ENCODE data around the gene OSBP2. TPM values are rescaled to one million over a fixed set of nuclear protein-coding genes. Genes with fewer than 3 reads are reported as not detected.

The OSBP2 gene
- polyA plus RNA-seq, 1 donor from 2014 or later: 0.93 TPM

DNA sequence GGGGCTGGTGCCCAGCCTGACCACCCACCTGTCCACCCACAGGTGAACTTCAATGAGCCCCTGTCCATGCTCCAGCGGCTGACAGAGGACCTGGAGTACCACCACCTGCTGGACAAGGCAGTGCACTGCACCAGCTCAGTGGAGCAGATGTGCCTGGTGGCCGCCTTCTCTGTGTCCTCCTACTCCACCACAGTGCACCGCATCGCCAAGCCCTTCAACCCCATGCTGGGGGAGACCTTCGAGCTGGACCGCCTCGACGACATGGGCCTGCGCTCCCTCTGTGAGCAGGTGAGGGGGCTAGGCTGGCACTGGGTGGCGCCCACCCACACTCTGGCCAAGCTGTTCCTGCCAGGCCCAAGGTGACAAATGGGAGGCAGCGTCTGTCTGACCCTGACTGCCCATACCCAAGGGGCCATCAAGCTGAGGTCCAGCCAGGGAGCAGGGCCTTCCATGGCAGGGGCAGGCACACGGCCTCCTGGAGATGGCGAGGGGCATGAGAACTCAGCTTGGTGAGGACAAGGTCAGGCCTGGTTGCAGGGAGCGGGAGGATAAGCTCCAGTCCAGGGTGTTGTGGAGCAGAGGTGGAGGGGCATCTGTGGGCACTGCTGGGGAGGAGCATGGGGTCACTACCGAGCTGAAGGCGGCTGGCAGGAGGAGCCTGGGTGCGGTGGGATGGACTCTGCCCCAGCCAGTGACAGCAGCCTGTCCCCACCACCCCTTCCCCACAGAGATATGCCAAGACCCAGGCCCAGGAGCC lies 196.2 kb downstream of the OSBP2 start:
- H3K27me3 Mint-ChIP-seq: no peaks in the 10 kb centered on the region
- no peaks in the 10 kb centered on the region for H3K9me3 Mint-ChIP-seq
- H3K27ac Mint-ChIP-seq: no peak overlapping the region
- H3K4me3 Mint-ChIP-seq: no peak overlapping the region
- H3K36me3 Mint-ChIP-seq: peaks cover 7% of the 10 kb centered on the region
- H3K4me1 Mint-ChIP-seq: no peaks in the 10 kb centered on the region

DNA sequence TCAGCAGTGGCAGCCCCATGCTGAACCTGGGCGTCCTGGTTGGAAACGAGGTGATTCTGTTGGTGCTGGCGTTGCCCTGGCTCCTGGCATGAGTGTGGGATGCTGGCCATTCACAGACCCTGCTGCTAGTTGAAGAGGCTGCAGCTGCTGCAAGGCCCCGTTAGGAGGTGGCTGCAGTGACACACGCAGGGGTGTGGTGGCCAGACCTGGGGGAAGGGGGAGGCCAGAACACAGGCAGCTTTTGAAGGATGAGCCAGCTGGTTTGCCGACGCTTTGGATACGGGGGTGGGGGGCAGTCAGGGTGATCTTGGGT lies 196.7 kb downstream of the OSBP2 start:
- no peaks in the 10 kb centered on the region for H3K4me1 Mint-ChIP-seq
- H3K9me3 Mint-ChIP-seq: no peaks in the 10 kb centered on the region
- H3K4me3 Mint-ChIP-seq: no peak overlapping the region
- no peak overlapping the region for H3K27ac Mint-ChIP-seq
- no peaks in the 10 kb centered on the region for H3K27me3 Mint-ChIP-seq
- peaks cover 7% of the 10 kb centered on the region for H3K36me3 Mint-ChIP-seq

DNA sequence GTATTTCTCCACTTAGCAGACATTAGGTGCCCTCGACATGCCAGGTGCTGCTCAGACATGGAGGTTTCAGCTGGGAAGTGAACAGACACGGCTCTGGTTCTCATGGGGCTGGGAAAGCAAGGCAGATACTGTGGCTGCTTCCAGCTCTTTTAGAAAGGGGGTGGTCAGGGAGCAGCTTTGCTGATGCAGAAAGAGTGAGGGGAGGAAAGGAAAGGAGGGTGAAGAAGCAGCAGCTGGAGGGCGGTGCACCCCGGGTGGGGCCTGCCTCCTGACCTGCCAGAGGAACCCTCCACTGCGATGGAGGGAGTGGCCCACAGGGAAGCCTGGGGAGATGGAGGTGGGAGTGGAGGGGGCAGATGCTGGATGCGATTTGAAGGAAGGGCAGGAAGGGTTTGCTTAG lies 197.1 kb downstream of the OSBP2 start:
- Mint-ChIP-seq H3K27ac (peak overlapping the region in 1 of 3 donors; percentile 31), H3K4me3 (no peak overlapping the region), H3K9me3 (no peaks in the 10 kb centered on the region), H3K27me3 (no peaks in the 10 kb centered on the region), H3K4me1 (no peaks in the 10 kb centered on the region), H3K36me3 (peaks cover 7% of the 10 kb centered on the region)

DNA sequence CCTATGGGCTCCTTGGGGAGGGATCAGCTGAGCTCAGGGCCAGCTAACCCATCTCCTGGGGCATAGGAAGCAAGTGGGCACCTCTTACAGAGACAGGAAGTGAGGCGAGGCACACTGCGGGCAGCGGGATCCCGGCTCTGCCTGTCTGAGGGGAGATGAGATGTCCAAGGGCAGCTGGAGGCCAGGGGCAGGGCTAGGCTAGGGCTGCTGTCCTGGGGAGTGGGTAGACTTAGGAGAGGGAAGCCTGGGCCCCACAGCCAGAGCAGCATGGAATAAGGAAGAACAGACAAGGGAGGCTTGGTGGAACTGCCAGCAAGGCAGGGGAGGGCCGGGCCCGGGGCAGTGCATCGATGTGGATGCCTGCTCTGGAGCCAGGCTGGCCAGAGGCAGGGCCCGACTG lies 197.6 kb downstream of the OSBP2 start:
- no peaks in the 10 kb centered on the region for H3K4me1 Mint-ChIP-seq
- no peaks in the 10 kb centered on the region for H3K9me3 Mint-ChIP-seq
- H3K36me3 Mint-ChIP-seq: peaks cover 7% of the 10 kb centered on the region
- H3K27ac Mint-ChIP-seq: no peak overlapping the region
- H3K4me3 Mint-ChIP-seq: no peak overlapping the region
- no peaks in the 10 kb centered on the region for H3K27me3 Mint-ChIP-seq

DNA sequence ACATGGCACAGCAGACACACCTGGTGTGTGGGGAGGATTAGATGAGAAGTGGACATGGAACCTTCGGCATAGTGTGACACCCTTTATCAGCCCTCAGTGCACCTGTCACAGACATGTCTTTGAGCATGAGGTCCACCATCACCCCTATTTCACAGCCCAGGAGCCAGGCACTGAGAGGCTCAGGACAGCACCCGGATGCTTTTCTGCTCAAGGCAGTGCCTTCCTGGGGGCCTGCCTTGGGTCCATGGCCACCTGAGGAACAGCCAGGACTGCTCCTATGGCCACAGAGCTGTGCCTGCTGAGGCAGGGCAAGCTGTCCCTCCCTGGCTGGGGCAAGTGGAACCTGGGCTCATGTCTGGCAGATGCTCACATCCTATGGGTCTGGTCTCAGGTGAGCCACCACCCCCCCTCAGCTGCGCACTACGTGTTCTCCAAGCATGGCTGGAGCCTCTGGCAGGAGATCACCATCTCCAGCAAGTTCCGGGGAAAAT lies 198.1 kb downstream of the OSBP2 start:
- Mint-ChIP-seq H3K9me3 (no peaks in the 10 kb centered on the region), H3K4me3 (no peak overlapping the region)

DNA sequence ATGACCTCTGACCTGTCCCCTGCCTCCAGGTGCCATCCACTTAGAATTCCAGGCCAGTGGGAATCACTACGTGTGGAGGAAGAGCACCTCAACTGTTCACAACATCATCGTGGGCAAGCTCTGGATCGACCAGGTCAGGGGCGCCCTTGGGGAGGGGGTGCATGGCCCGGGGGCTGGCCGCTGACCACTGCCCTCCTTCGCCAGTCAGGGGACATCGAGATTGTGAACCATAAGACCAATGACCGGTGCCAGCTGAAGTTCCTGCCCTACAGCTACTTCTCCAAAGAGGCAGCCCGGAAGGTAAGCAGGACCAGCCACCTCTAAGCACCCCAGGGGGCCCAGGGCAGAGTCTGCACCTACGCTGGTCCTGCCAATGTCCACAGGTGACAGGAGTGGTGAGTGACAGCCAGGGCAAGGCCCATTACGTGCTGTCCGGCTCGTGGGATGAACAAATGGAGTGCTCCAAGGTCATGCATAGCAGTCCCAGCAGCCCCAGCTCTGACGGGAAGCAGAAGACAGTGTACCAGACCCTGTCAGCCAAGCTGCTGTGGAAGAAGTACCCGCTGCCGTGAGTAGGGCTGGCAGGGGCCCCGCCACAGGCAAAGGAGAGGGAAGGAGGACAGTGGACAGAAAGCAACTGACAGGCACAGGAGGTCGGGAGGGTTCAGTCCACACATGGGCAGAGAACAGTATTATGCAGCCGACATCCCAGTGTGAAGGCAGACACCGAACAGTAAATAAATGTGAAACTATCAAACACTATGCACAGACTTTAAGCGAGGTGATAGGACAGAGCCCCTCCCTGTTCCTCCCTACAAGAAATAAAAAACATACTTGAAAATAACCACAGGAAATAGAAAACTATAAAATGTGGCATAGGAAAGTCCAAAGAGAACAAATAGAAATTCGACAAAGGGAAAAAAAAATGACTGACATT lies 199.0 kb downstream of the OSBP2 start:
- Mint-ChIP-seq H3K9me3 (peaks cover 0 to 4% (median 1%) of the 10 kb centered on the region in 3 donors), H3K27ac (no peak overlapping the region), H3K36me3 (peaks cover 7% of the 10 kb centered on the region), H3K4me1 (no peaks in the 10 kb centered on the region), H3K27me3 (no peaks in the 10 kb centered on the region), H3K4me3 (no peak overlapping the region)

More for the DNA sequence above, 198.1 kb downstream of the OSBP2 start:
- no peaks in the 10 kb centered on the region for H3K27me3 Mint-ChIP-seq
- H3K27ac Mint-ChIP-seq: no peak overlapping the region
- peaks cover 7% of the 10 kb centered on the region for H3K36me3 Mint-ChIP-seq
- no peaks in the 10 kb centered on the region for H3K4me1 Mint-ChIP-seq

DNA sequence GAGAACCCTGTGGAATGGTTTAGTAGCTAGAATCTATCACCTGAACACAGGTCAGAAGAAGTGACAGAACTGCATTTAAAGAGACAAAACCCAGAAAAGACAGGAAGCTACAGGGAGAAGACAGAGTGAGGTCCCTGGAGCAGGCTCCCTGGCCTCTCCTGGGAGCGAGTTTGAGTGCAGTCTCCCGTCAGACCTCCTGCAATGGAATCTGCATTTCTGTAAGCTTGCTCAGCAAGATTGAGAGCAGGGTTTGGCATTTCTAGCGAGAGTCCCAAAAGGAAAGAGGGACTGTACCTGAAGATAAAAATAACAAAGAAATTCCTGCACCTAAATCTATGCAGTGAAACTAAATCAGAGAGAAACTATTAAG lies 199.7 kb downstream of the OSBP2 start:
- Mint-ChIP-seq H3K36me3 (peaks cover 9% of the 10 kb centered on the region), H3K9me3 (peaks cover 0 to 4% (median 1%) of the 10 kb centered on the region in 3 donors), H3K27ac (no peak overlapping the region), H3K4me3 (no peak overlapping the region), H3K27me3 (no peaks in the 10 kb centered on the region), H3K4me1 (no peaks in the 10 kb centered on the region)

DNA sequence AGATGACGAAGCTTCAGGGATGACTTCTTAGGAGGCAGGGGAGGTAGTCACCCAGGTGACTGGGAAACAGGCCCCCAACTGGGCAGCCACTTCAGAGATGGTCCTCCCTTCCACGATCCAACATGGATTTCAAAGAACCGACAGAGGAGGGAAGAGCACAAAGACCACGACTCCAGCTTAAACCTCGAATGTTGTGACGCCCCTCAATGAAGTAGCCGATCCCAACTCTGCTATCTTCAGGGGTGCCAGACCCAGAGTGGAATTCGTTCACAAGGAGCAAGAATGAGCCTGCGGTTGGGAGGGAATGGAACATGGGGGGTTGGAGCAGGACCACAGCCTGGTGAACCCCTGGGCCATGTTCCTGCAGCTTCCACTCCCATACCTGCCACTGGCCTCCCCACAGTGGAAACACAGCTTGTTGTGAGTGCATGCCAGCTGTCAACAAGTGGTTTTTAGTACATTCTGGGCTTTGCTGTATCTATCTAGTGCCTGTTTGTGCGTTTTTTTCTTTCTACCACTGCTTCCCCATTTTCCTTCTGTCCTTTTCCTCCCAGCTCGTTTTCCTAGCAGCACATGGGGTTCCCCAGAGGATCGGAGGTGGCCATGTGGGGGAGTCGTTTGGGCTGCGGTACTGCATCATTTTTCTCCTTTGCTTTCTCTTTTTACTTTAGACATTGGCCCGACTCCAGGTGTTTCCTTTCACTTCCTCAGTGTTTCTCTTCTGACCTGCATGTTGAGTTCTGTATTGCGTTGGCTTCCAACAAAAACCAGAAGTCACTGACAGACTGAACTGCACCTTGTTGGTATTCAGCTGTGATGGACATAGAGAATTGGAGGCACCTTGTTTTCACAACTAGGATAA lies 208.1 kb downstream of the OSBP2 start:
- peaks cover 6 to 11% (median 10%) of the 10 kb centered on the region in 3 donors for H3K4me1 Mint-ChIP-seq
- no peaks in the 10 kb centered on the region for H3K27me3 Mint-ChIP-seq
- H3K9me3 Mint-ChIP-seq: peaks cover 0 to 4% (median 1%) of the 10 kb centered on the region in 3 donors
- H3K27ac Mint-ChIP-seq: peak overlapping the region in 2 of 3 donors; percentile 54 to 82
- peaks cover 3% of the 10 kb centered on the region for H3K36me3 Mint-ChIP-seq
- H3K4me3 Mint-ChIP-seq: peak overlapping the region in 2 of 4 donors; percentile 70 to 91

DNA sequence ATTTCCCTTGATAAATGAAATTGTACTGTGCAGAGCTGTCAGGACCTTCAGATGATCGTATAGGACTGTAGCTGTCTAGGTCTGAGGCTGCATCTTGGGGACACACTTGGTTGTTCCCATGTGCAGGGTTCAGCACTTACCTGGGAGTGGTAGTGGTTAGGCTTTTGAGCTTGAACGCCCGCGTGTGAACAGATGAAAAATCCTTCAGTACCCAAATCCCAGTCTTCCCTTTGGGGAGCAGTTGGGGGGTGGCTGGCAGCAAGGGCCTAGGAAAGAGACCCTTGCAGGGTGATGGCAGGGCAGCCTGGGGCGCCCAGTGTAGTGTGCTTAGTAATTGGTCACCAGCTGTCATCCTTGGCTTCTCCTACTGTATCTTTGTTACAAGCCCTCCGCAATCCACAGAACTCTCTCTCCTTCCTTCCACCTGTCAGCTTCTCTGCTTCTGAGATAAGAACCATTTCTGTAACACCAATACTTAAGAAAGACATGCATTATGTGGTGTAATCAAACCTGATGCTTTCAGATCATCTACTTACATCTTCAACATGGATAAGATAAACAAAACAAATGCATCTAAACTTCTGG lies 209.3 kb downstream of the OSBP2 start:
- Mint-ChIP-seq H3K36me3 (peaks cover 3% of the 10 kb centered on the region), H3K27me3 (no peaks in the 10 kb centered on the region), H3K9me3 (no peaks in the 10 kb centered on the region), H3K4me3 (peak overlapping the region in 1 of 4 donors; percentile 31), H3K4me1 (peaks cover 6 to 11% (median 10%) of the 10 kb centered on the region in 3 donors), H3K27ac (peak overlapping the region in 2 of 3 donors; percentile 29 to 82)

DNA sequence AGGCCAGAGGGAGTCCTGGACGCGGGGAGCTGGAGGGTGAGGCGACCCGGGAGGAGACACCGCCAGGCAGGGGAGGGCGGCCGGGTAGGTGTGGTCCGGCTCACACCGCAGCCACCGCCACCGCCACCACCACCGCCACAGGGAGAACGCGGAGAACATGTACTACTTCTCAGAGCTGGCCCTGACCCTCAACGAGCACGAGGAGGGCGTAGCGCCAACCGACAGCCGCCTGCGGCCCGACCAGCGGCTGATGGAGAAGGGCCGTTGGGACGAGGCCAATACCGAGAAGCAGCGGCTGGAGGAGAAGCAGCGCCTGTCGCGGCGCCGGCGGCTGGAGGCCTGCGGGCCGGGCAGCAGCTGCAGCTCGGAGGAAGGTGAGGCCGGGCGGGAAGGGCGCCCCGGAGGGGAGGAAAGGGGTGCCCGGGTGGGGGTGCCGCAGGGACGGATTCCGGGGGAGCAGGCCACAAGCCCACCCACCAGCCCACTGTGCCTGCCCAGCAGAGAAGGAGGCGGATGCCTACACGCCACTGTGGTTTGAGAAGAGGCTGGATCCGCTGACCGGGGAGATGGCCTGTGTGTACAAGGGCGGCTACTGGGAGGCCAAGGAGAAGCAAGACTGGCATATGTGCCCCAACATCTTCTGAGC lies 211.1 kb downstream of the OSBP2 start:
- Mint-ChIP-seq H3K36me3 (peaks cover 4% of the 10 kb centered on the region), H3K27me3 (no peaks in the 10 kb centered on the region), H3K4me3 (no peak overlapping the region), H3K9me3 (no peaks in the 10 kb centered on the region), H3K27ac (no peak overlapping the region), H3K4me1 (peaks cover 6 to 11% (median 10%) of the 10 kb centered on the region in 3 donors)

DNA sequence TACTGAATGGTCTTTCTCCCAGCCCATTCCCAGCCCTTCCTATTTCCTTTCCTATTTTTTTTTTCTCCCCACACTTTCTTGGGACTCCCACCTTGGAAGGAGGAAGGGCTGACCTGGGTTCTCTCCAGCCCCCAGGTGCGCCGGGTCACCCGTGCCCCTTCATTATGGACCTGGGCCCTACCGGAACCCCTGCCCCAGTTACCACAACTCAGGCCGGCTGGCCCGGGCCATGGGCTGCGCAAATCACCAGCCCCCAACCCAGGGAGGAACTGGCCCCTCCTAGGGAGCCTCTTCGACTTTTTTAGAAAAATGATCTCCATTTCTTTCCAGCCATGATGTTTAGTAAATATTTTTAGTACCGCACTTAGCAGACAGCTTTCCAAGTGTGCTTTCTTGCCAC lies 211.7 kb downstream of the OSBP2 start:
- no peak overlapping the region for H3K4me3 Mint-ChIP-seq
- no peaks in the 10 kb centered on the region for H3K9me3 Mint-ChIP-seq
- H3K4me1 Mint-ChIP-seq: peaks cover 6 to 11% (median 10%) of the 10 kb centered on the region in 3 donors
- H3K27me3 Mint-ChIP-seq: no peaks in the 10 kb centered on the region
- H3K36me3 Mint-ChIP-seq: peaks cover 4% of the 10 kb centered on the region
- H3K27ac Mint-ChIP-seq: peak overlapping the region in 1 of 3 donors; percentile 47

DNA sequence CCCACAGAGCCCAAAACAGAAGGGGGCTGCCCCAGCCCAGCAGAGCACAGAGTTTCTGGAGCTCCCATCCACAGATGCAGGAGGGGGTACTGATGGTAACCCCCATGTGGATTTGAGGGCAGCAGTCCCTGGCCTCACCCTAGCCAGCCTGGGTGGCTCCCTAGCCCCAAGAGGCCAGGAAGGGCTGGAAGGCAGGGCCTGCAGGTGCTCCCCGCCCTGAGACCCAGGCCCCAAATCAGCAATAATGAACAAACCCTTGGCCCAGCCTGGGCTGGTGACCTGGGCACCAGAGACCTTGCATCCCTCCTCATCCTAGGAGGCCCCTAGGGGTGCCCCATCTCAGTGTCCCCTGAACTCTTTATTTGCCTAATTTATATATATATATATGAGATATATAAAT lies 212.3 kb downstream of the OSBP2 start:
- Mint-ChIP-seq H3K9me3 (no peaks in the 10 kb centered on the region), H3K4me3 (no peak overlapping the region), H3K27me3 (no peaks in the 10 kb centered on the region), H3K4me1 (peaks cover 6 to 11% (median 10%) of the 10 kb centered on the region in 3 donors), H3K36me3 (peaks cover 4% of the 10 kb centered on the region), H3K27ac (peak overlapping the region in 1 of 3 donors; percentile 47)

DNA sequence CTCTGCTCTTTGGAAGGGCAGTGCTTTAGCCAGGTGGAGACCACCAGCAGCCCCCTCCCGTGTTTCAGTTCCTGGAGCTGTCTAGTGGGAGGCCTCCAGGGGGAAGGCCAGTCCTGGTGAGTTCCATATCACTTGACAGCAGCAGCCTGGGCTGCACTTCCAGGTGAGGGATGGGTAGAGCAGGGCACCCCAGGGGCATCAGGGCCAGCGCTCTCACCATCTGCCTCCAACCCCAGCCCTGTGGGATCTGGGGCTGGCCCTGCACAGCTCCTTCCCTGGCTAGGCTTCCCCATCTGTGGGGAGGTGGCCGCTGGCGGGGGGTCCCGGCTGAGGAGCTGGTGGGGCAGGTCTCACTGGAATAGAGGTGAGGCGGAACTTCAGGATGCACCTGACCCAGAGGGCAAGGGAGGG lies 213.4 kb downstream of the OSBP2 start:
- Mint-ChIP-seq H3K27me3 (no peaks in the 10 kb centered on the region), H3K4me3 (no peak overlapping the region), H3K4me1 (peaks cover 2 to 7% (median 2%) of the 10 kb centered on the region in 3 donors), H3K36me3 (peaks cover 4% of the 10 kb centered on the region), H3K9me3 (no peaks in the 10 kb centered on the region), H3K27ac (no peak overlapping the region)

DNA sequence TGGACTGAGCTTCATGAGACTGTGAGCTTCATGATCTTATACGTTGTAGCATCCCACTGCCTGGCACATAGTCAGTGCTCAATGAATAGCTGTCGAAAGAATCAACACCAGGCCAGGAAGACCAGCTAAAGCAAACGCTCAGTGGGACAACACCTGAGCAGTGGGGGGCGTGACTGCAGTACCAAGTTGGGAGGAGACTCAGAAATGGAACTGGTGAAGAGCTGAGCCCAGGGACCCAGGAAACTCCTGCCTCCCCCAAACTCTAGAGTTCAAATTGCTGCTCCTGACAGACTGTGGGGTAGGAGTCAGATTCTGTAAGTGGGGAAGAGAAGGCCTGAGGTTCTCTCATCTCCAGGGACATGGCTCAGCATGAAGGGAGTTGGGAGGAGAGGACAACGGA lies 214.6 kb downstream of the OSBP2 start:
- Mint-ChIP-seq H3K4me3 (no peak overlapping the region), H3K27me3 (no peaks in the 10 kb centered on the region), H3K9me3 (peaks cover 0 to 2% (median 0%) of the 10 kb centered on the region in 3 donors), H3K27ac (no peak overlapping the region), H3K36me3 (peaks cover 8% of the 10 kb centered on the region), H3K4me1 (peaks cover 0 to under 1% (median 0%) of the 10 kb centered on the region in 3 donors)
